A204.1 (cell line): ENCODE measurements around the gene DHRS2.
"Not testable (repeated sequence)": the region's sequence is repeated elsewhere in the genome, so short reads cannot be mapped to it uniquely, and the experiment has no call there.

Source experiments
- FAIRE-seq: peaks from 2 replicates; lab custom pipeline; 2012; peaks lifted over from hg19 to GRCh38; lab: Jason Lieb, UNC

DHRS2 gene

GRCh38 chr14:23633160-23633701 is 2.9 kb upstream of the DHRS2 start:
- FAIRE-seq, result no peak

GRCh38 chr14:23634698-23635412 is 1.3 kb upstream of the DHRS2 start:
- FAIRE-seq, result not testable (repeated sequence)

- FAIRE-seq, result not testable (repeated sequence)
These were observed 1.1 kb downstream of the DHRS2 start for GRCh38 chr14:23637312-23637654.

- FAIRE-seq, result not testable (repeated sequence)
These were observed 1.7 kb downstream of the DHRS2 start for GRCh38 chr14:23637655-23638413.

DNA sequence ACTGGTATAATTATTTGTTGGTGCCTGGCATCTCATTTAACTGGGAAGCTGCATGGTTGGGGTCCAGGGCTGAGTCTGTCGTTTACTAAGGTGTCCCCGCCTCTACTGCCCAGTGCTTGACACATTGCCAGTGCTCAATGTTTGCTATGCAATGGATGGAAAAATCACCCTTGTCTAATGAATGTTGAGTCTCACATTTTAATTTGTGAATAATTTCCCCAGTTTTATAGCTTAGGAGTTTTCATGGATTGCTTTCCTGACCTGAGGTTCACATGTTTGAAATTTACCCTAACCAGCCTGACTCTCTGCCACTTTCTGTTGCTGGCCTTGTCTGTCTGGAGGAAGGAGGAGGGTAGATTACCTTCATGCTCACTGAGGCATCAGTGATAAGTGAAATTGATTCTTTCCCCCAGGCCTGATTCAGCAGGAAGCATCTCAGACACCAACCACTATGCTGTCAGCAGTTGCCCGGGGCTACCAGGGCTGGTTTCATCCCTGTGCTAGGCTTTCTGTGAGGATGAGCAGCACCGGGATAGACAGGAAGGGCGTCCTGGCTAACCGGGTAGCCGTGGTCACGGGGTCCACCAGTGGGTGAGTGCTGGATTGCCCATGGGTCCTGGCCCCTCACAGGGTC is 2.4 kb downstream of the DHRS2 start:
- FAIRE-seq, result no peak

DNA sequence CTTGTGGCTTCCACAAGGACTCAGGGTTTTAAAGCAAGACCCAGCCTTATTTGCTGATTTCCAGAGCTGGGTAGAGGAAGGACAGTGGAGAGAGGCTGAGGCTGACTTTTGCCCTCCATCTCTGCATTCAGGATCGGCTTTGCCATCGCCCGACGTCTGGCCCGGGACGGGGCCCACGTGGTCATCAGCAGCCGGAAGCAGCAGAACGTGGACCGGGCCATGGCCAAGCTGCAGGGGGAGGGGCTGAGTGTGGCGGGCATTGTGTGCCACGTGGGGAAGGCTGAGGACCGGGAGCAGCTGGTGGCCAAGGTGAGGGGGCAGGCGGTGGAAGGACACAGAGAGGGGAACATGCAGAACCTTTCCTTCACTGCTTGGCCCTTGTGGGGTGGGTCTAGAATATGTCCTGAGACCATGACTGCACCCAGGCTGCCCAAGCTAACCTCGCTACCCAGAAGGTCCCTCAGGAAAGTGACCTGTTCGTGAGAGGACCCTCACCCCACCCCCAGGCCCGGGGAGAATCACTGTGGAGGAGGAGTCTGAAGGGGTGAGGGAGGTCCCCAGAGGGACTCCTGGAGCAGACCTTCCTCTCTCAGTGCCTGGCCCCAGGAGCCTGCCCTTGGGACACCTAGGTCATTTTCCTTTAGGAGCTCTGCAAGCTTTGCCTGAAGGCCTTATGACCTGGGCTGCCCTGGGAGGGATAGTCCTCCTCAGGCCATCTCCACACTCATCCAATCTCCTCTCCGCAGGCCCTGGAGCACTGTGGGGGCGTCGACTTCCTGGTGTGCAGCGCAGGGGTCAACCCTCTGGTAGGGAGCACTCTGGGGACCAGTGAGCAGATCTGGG is 3.1 kb downstream of the DHRS2 start:
- no peak for FAIRE-seq

DNA sequence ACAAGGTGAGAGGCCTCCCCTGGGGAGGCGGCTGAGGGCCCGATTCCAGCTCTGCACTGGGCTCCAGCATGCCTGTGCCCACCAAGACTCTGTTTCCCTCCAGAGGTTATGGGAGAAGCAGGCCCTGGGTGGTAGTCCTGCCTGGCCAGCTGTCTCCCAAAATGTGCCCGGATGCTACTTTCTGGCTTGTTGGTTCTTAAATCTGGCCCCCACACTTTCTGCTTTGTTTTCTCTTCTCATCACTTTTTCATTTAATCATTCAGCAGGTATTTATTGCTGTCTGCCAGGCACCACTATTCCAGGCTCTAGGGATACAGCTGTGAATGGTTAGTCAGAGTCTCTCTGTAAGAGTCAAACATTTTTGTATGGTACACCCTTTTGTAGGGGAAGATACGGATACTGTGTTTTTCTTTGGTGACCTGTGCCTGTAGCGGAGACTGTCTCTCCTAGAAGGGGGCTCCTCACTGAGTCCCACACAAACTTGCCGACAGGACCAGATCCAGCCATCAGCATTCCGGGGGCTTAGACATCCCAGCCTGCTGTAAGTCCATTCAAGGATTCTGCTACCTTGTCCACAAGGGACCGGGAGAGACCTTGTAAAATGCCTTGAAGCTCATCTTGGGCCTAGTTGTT is 3.8 kb downstream of the DHRS2 start:
- FAIRE-seq, result no peak

DNA sequence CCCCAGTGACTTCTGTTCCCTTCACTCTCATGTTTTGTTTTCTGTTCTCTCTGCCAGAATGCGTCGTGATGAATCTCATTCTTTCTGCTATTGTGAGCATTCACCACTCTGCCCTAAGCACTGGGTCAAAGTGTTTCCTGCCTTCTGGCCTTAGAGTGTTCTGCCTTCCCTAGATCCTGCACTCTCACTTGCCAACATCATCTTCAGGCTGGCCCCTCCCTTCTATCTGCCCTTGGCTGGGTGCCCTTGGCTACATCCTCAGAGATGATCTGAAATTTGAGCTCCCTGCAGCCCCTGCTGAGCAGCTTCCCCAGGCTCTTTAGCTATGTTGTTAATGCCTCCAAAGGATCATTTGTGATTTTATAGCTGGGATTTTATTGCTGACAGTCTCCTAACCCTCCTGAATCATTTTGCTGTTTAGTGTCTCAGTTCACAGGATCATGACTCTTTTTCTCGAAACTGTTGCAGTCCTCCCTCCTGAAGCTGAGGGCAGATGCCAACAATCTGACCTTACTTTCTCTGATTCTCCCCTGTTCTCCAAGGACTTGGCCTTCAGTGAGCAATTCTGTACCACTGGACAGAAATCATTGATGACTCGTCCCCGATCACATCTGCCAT is 4.5 kb downstream of the DHRS2 start:
- no peak for FAIRE-seq

GRCh38 chr14:23641180-23641914 is 5.2 kb downstream of the DHRS2 start:
- FAIRE-seq, result no peak

DNA sequence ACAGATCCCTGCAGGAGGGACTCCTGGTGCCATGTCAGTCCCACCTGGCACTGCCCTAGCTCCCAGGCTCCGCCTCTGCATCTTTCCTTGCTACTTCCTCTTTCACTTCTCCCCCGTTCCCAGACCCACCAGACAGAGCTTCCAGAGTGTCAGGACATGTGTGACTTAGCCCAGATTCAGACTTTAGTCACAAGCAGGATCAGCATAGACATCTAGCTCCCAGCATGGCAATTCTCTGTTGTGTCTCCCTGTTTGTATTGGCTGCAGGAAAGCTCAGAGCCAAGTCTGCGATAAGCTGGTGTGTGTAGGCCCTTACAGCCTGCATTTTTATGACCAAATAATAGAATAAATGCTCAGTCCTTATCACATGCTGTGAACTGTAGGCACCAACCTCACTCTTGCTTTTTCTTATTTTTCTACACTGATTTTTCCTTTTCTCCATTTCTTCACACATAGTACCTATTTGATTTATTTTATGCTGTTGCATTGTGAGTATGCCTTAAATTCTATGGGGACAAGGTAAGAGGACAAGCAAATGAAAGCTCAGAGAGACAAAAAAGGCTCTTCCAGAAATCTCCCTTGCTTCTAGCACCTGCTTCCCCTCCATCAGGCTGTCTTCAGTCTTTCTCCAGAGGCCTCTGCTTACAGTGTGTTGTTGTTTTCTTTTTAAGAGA is 5.9 kb downstream of the DHRS2 start:
- FAIRE-seq, result no peak

DNA sequence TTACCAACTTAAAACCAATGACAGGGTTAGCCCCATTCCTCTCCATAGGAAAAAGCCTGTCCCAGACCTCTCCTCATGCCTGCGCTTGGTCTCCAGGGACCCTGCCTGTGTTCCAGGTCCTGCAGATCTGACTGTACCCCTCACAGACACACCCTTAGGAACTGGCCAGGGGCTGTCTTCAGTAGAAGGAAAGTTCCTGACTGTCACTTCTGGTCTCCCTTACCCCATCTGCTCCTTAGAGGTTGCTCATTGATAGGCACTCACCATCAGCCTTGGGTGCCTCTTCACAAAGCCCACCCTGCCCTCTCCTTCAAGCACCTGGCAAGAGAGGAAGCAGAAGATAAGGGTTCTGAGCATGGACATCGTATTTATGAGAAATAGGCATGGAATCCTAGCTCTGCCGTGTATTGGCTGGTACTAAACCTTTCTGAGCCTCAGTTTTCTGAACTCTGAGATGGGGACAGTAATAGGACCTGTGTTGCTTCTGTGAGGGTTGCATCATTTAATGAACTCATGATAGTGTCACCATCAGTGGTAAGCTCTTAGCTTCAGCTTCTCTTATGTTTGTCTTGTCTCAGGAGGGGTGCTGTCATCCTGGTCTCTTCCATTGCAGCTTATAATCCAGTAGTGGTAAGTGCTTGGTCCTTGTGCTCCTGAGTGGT is 7.5 kb downstream of the DHRS2 start:
- no peak for FAIRE-seq

- FAIRE-seq, result no peak
These were observed 8.2 kb downstream of the DHRS2 start for GRCh38 chr14:23644195-23644918.

DNA sequence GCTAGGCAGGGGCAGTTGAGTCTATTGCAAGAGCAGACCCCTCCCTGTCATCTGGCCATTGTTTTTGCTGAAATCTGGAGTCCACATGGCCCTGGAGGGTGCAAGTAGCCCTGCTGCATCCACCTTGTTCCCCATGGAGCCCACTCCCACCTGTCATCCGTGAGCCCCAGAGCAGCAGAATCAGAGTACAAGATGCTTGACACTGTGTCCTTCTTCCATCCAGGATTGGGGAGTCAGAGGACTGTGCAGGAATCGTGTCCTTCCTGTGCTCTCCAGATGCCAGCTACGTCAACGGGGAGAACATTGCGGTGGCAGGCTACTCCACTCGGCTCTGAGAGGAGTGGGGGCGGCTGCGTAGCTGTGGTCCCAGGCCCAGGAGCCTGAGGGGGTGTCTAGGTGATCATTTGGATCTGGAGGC is 8.8 kb downstream of the DHRS2 start:
- FAIRE-seq, result no peak

GRCh38 chr14:23645504-23645811 is 9.3 kb downstream of the DHRS2 start:
- no peak for FAIRE-seq

DNA sequence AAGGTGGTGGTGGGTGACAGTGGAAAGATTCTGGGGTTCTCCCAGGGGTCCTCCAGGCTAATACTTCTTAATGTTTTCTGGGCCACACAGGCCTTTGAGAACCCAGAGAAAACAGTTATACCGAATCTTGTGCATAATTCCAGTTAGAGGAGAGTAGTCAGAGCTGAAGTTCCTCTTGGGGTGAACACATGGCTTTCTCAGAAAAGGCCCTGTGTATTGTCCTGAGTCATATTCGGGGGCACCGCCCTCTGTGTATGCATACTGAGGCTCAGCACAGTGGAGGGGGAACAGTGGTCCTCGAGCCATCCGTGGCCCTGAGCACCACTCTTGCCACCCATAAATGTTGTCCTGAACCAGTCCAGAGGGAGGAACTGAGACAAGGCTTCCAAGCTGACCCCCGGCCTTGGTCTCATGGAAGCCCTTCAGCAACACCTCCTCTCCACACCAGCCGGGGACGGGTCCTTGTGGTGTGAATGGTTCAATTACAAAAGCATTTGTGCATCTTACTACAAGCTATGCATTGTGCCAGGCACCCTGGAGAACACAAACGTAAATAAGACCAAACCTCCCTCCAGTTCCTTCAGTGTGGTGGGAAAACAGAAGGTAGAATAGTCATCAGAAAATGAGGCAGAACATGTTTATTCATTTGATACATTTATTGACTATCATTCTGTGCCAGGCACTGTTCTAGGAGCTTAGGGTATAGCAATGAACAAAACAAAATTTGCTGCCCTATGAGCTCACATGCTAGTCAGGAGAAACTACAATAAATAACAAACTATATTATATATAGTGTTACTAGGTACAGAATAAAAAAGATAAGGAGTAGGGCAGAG is 9.9 kb downstream of the DHRS2 start:
- FAIRE-seq, result no peak

DNA sequence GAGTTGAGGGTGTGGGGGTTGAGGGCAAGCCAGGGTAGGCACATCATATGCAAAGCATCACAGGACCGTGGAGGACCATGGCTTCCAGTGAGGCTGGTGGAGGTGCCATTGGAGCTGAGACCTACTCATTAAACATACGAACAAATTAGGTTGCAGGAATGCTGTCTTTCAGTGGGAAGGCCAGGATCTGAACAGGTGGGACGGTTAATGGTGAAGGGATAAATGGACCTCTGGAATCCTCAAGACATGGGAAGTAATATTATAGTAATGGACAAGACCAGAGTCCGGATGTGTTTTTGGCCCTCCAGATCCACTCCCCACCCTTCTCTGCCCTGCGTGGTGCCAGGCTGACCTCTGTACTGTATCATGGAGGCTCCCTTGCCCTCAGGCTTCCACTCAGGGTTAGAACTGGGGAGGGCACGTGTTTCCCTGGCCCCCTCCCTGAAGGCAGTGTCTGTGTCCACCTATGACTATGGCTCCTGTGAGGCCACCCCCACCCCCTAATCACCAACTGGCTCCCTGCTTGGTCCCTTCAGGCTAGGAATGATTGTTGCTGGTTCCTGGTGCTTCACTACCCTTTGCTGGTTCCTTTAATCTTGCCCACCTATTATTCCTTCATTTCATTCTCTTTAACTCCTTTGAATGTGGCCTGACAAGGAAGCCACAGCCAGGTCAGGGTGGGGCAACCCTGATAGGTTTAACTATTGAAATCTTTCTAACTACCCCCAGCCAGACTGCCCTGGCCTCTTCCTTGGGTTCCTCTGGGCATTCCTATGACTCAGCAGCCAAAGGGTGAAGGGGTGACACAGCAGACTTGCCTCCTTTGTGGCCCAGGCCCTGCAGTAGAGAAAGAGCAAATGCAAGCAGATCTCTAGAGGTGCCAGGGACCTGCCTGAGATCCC is 10.7 kb downstream of the DHRS2 start:
- FAIRE-seq, result no peak

GRCh38 chr14:23647619-23648018 is 11.5 kb downstream of the DHRS2 start:
- FAIRE-seq, result no peak
